Prostate gland (tissue), 2 donors: ENCODE results near the gene YARS2.

Source experiments
- CTCF ChIP-seq, 4 experiments: fragments of 200-600 bp in 2 of 4; fragments of 450-650 bp in 2 of 4; sonication (generic) in 2 of 4; IDR thresholded peaks; 1 replicate in 3 of 4; 2 replicates in 1 of 4; pipeline ENCODE4 v1.5.1; 2016 to 2019; ENCODE audit warnings: antibody characterized with exemption in 4 of 4, mild to moderate bottlenecking in 2 of 4, moderate library complexity in 2 of 4
- POLR2A ChIP-seq: fragments of 450-650 bp; IDR thresholded peaks from one replicate; pipeline ENCODE4 v1.6.1; 2016; ENCODE audit warnings: antibody characterized with exemption, mild to moderate bottlenecking

DNA sequence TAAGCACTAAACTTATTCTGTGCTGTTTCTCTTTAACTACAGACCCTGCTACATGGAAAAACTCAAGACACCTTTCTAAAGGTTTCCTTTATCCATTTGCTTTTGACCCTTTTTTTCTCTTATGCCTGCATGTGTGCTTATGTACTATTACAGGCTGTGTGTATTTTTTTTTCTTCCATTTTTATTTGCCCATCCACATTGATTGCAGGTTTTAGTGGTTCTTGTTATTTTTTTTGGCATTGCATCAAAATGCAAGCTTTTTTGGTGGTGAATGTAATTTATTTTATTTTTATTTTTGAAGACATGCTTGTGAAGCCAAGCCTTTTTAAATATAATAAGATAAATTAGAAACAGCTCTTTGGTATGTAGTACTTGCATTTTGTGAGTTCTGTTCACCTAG, 49.9 kb downstream of the YARS2 start:
- no peak for TF ChIP-seq CTCF (IDR thresholded peaks at IDR 0.05)
- no peak for TF ChIP-seq POLR2A
